H1 (cell line): ENCODE results near the gene ABHD18. TPM values are rescaled to one million over a fixed set of nuclear protein-coding genes. Genes with fewer than 3 reads are reported as not detected.

Experiments used
- CTCF ChIA-PET: fragments of 300-600 bp; sonication (Branson Sonifier 250); formaldehyde crosslinking; loops from one replicate; lab custom pipeline; 2021; ENCODE audit not compliant: partially characterized antibody; lab: Charles Lee
- POLR2A ChIA-PET: fragments of 300-600 bp; sonication (Branson Sonifier 250); formaldehyde crosslinking; loops from one replicate; lab custom pipeline; 2021; ENCODE audit warnings: inconsistent platforms; ENCODE audit not compliant: partially characterized antibody; lab: Charles Lee
- DNase-seq, 2 experiments: peaks; one replicate each; pipeline versions ENCODE4 v3.0.0 to v3.0.0-alpha.2; 2010 to 2022; ENCODE audit warnings: low spot score in 2 of 2, low read depth in 1 of 2, mixed read lengths in 1 of 2
- FAIRE-seq: peaks from 2 replicates; lab custom pipeline; 2011; peaks lifted over from hg19 to GRCh38; lab: Jason Lieb, UNC
- H2AFZ ChIP-seq: 2 replicates; pipeline ENCODE4 v1.8.1; 2012; ENCODE audit warnings: low read length, inconsistent platforms
- H2AK5ac ChIP-seq: 2 replicates; pipeline ENCODE4 v1.6.1; 2013; ENCODE audit warnings: low read depth, low read length
- H2BK120ac ChIP-seq: replicated peaks from 2 replicates; pipeline ENCODE3; 2013; ENCODE audit warnings: low read depth, low read length, inconsistent platforms
- H2BK12ac ChIP-seq: 2 replicates; pipeline ENCODE4 v1.6.1; 2013; ENCODE audit warnings: low read depth, low read length
- H2BK15ac ChIP-seq: 2 replicates; pipeline ENCODE4 v1.6.1; 2013; ENCODE audit warnings: low read length
- H2BK20ac ChIP-seq: 2 replicates; pipeline ENCODE4 v1.6.1; 2013; ENCODE audit warnings: low read length
- H2BK5ac ChIP-seq: 2 replicates; pipeline ENCODE4 v1.6.1; 2013; ENCODE audit warnings: low read depth, low read length
- H3K14ac ChIP-seq: 2 replicates; pipeline ENCODE4 v1.6.1; 2013; ENCODE audit warnings: inconsistent platforms; ENCODE audit not compliant: insufficient read length
- H3K18ac ChIP-seq: 2 replicates; pipeline ENCODE4 v1.6.1; 2013; ENCODE audit warnings: low read length; ENCODE audit errors: extremely low read depth
- H3K23ac ChIP-seq: 2 replicates; pipeline ENCODE4 v1.6.1; 2013; ENCODE audit warnings: inconsistent platforms; ENCODE audit not compliant: insufficient read length
- H3K23me2 ChIP-seq: 2 replicates; pipeline ENCODE4 v1.6.1; 2013; ENCODE audit warnings: low read depth, low read length
- H3K27ac ChIP-seq: 2 replicates; pipeline ENCODE4 v1.6.1; 2011; ENCODE audit warnings: low read depth, low read length, inconsistent platforms
- H3K27me3 ChIP-seq, 4 experiments: replicated peaks in 1 of 4; 1 replicate in 1 of 4; 2 replicates in 3 of 4; pipeline versions ENCODE4 v1.6.1 to v1.8.1; 2011 to 2013; ENCODE audit warnings: low read length in 3 of 4, mild to moderate bottlenecking in 3 of 4, inconsistent platforms in 2 of 4, mixed read lengths in 2 of 4, moderate library complexity in 1 of 4; ENCODE audit not compliant: control insufficient read depth in 3 of 4, insufficient read depth in 3 of 4; ENCODE audit errors: extremely low read depth in 1 of 4
- H3K36me3 ChIP-seq, 4 experiments: 2 replicates each; pipeline versions ENCODE4 v1.6.1 to v1.8.1; 2011 to 2013; ENCODE audit warnings: mild to moderate bottlenecking in 4 of 4, low read length in 3 of 4, moderate library complexity in 2 of 4, control low read depth in 1 of 4, inconsistent platforms in 1 of 4; ENCODE audit not compliant: insufficient read depth in 4 of 4, control insufficient read depth in 2 of 4
- H3K4ac ChIP-seq: replicated peaks from 2 replicates; pipeline ENCODE3; 2013; ENCODE audit warnings: low read length, low read depth, mixed read lengths, inconsistent platforms; ENCODE audit not compliant: insufficient read length
- H3K4me1 ChIP-seq, 4 experiments: replicated peaks in 1 of 4; 1 replicate in 1 of 4; 2 replicates in 3 of 4; pipeline versions ENCODE4 v1.6.1 to v1.8.1; 2011 to 2013; ENCODE audit warnings: low read length in 3 of 4, inconsistent platforms in 2 of 4, mixed read lengths in 1 of 4; ENCODE audit not compliant: insufficient read depth in 4 of 4, control insufficient read depth in 3 of 4
- H3K4me2 ChIP-seq, 2 experiments: 2 replicates each; pipeline versions ENCODE4 v1.6.1 to v1.8.1; 2011 to 2013; ENCODE audit warnings: low read depth in 2 of 2, low read length in 2 of 2, control low read depth in 1 of 2, inconsistent platforms in 1 of 2, mild to moderate bottlenecking in 1 of 2; ENCODE audit not compliant: insufficient read depth in 1 of 2
- H3K4me3 ChIP-seq, 4 experiments: fragments of 200-600, 300-600 bp in 1 of 4; sonication (generic), shearing (Covaris generic), sonication (Bioruptor Twin) in 1 of 4; 2 replicates each; pipeline versions ENCODE4 v1.5.1 to v1.8.1; 2011 to 2016; ENCODE audit warnings: low read length in 4 of 4, low read depth in 3 of 4, control low read depth in 2 of 4, inconsistent platforms in 2 of 4, mild to moderate bottlenecking in 2 of 4, mixed read lengths in 1 of 4, moderate library complexity in 1 of 4; ENCODE audit not compliant: insufficient read depth in 2 of 4; ENCODE audit errors: extremely low read depth in 1 of 4
- H3K56ac ChIP-seq: replicated peaks from 2 replicates; pipeline ENCODE3; 2013; ENCODE audit warnings: low read depth, mild to moderate bottlenecking, mixed read lengths, low read length, inconsistent platforms; ENCODE audit not compliant: insufficient read length
- H3K79me1 ChIP-seq: 2 replicates; pipeline ENCODE4 v1.6.1; 2013; ENCODE audit warnings: low read depth, low read length, control low read depth
- H3K79me2 ChIP-seq, 2 experiments: 2 replicates each; pipeline versions ENCODE4 v1.6.1 to v1.8.1; 2012 to 2013; ENCODE audit warnings: low read length in 2 of 2, mild to moderate bottlenecking in 2 of 2, inconsistent platforms in 1 of 2; ENCODE audit not compliant: insufficient read depth in 2 of 2, control insufficient read depth in 1 of 2
- H3K9ac ChIP-seq, 4 experiments: replicated peaks in 1 of 4; 1 replicate in 1 of 4; 2 replicates in 3 of 4; pipeline versions ENCODE4 v1.6.1 to v1.8.1; 2011 to 2013; ENCODE audit warnings: low read depth in 3 of 4, low read length in 3 of 4, control low read depth in 2 of 4, mild to moderate bottlenecking in 2 of 4, moderate library complexity in 2 of 4, inconsistent platforms in 1 of 4; ENCODE audit errors: extremely low read depth in 1 of 4
- H3K9me3 ChIP-seq, 2 experiments: 2 replicates each; pipeline versions ENCODE4 v1.6.1 to v1.8.1; 2012 to 2013; ENCODE audit warnings: mild to moderate bottlenecking in 2 of 2, moderate library complexity in 2 of 2, control low read depth in 1 of 2, inconsistent platforms in 1 of 2, low read depth in 1 of 2, low read length in 1 of 2, mixed read lengths in 1 of 2; ENCODE audit not compliant: insufficient read depth in 2 of 2
- H4K20me1 ChIP-seq, 2 experiments: replicated peaks in 1 of 2; 2 replicates each; pipeline versions ENCODE3 to v1.8.1; 2011 to 2013; ENCODE audit warnings: inconsistent platforms in 2 of 2, low read length in 2 of 2, mild to moderate bottlenecking in 1 of 2; ENCODE audit not compliant: insufficient read depth in 2 of 2, control insufficient read depth in 1 of 2
- H4K5ac ChIP-seq: 2 replicates; pipeline ENCODE4 v1.6.1; 2013; ENCODE audit warnings: low read length, low read depth, mixed read lengths, inconsistent platforms; ENCODE audit not compliant: insufficient read length
- H4K8ac ChIP-seq: 2 replicates; pipeline ENCODE4 v1.8.0; 2013; ENCODE audit warnings: mild to moderate bottlenecking, moderate library complexity, low read length, inconsistent platforms; ENCODE audit not compliant: insufficient read depth; ENCODE audit errors: extremely low read depth
- H4K91ac ChIP-seq: replicated peaks from 2 replicates; pipeline ENCODE3; 2013; ENCODE audit warnings: low read length, mixed read lengths, inconsistent platforms; ENCODE audit not compliant: insufficient read length
- SAP30 ChIP-seq: fragments of 300-600 bp; sonication (generic); IDR thresholded peaks from 2 replicates; pipeline ENCODE4 v1.7.1; 2012; ENCODE audit warnings: low read length, moderate library complexity, mild to moderate bottlenecking, inconsistent platforms; ENCODE audit not compliant: insufficient read depth, insufficient replicate concordance
- SUZ12 ChIP-seq: fragments of 200-600 bp; sonication (generic); IDR thresholded peaks from 2 replicates; pipeline ENCODE4 v1.6.1; 2012; ENCODE audit warnings: mild to moderate bottlenecking, inconsistent platforms, low read length, moderate library complexity, mixed read lengths
- WGBS, 2 experiments: shearing (Covaris generic) in 1 of 2; methylation state at CpG; one replicate each; pipeline versions ENCODE4 v1.1.6 to v1.1.7; 2013 to 2015; ENCODE audit warnings: low lambda C conversion rate in 2 of 2, mixed read lengths in 2 of 2, inconsistent platforms in 1 of 2, low coverage in 1 of 2, missing lambda C conversion rate in 1 of 2; ENCODE audit not compliant: insufficient replicate concordance in 2 of 2, insufficient coverage in 1 of 2, insufficient read length in 1 of 2; ENCODE audit errors: extremely low coverage in 1 of 2, missing lambda C conversion rate in 1 of 2; 5-methylcytosine and 5-hydroxymethylcytosine counted together
- polyA plus RNA-seq, 7 experiments: library from polyadenylated mRNA; depleted of rRNA in 3 of 7; stranded (reverse) in 5 of 7; unstranded in 2 of 7; fragments of >200 nt in 5 of 7; fragments of 200-250 nt in 2 of 7; gene quantifications; 1 replicate in 5 of 7; 2 replicates in 1 of 7; 4 replicates in 1 of 7; pipeline versions ENCODE4 v1.2.1 to v1.2.3, GENCODE V29; 2011 to 2013; ENCODE audit warnings: missing spikeins in 2 of 7, mixed read lengths in 2 of 7
- total RNA-seq: library from RNA; stranded (reverse); fragmentation: NEBNext Ultra II Directional; extraction: Animal tissue kit (Norgen Biotek cat#: 25700); gene quantifications from 2 replicates; pipeline ENCODE4 v1.2.1, GENCODE V29; 2021

ABHD18 gene
- total and polyA plus RNA-seq, 2 of the 8 experiments (the other 6 are each of a cell fraction or from before 2014, with no cell fraction given), result 2.7 to 17.0 TPM

DNA sequence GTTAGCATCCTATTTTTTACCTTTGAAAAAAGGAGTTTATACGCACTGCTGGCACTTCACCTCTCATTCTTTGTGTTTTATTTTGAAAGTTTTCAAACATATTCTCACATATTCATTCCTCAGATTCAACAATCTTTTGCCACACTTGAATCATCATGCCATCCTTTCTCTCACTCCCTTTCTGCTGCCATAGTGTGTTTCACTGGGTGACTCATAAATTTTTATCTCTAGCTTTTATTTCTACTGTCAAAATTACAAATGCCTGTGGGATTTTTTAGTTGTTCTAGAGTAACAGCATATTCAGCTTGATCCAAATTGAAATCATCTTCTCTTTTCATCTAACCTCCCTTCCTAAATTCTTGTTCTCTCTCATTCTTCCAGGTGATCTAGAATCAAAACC lies 28.2 kb upstream of the ABHD18 start:
- ChIA-PET CTCF (interaction anchor here (0.7 kb wide), 1 partner anchor 1554 kb away, joined by 3 read pairs; no protein-coding TSS in a partner anchor), POLR2A (interaction anchor here (1.0 kb wide), 1 partner anchor 10 kb away, joined by 4 read pairs; no protein-coding TSS in a partner anchor)
- Histone ChIP-seq H4K91ac (no peak overlapping the region), H3K27me3 (no peaks in the 10 kb centered on the region), H3K4me2 (no peak overlapping the region), H3K4ac (no peak overlapping the region), H4K20me1 (no peaks in the 10 kb centered on the region), H3K27ac (no peak overlapping the region), H3K23me2 (no peaks in the 10 kb centered on the region), H3K18ac (no peak overlapping the region), H3K79me2 (no peaks in the 10 kb centered on the region), H2BK5ac (no peak overlapping the region), H3K4me3 (no peak overlapping the region), H3K14ac (no peak overlapping the region), H2BK120ac (no peak overlapping the region), H2BK15ac (no peak overlapping the region), H3K79me1 (no peaks in the 10 kb centered on the region), H2BK20ac (no peak overlapping the region), H4K5ac (no peak overlapping the region), H3K9me3 (no peaks in the 10 kb centered on the region), H3K23ac (no peak overlapping the region), H2AK5ac (no peak overlapping the region), H3K56ac (no peak overlapping the region), H3K36me3 (peaks cover 0 to 4% (median 1%) of the 10 kb centered on the region in 4 experiments; a peak in 1 of 8 replicates), H2AFZ (no peak overlapping the region), H2BK12ac (no peak overlapping the region), H4K8ac (no peak overlapping the region), H3K9ac (no peak overlapping the region), H3K4me1 (no peaks in the 10 kb centered on the region)
- TF ChIP-seq SAP30 (no peak), SUZ12 (no peak)
- FAIRE-seq (no peak), DNase-seq (no peak)
- WGBS, 2 experiments, result 81% methylated on average over 1 of the region's 1 CpG; no CpG with 5 or more reads in 1 of the 2 experiments
